Stimulated activated naive CD8-positive, alpha-beta T cell treated with anti-CD3 and anti-CD28 coated beads, Interleukin-15, amount 100 ng/mL, for 72 hours (primary cell): ENCODE results near the gene STEAP1.

Experiments
- ATAC-seq: fragments of 150-1000 bp; cut with Tn5 transposase; 2 replicates; pipeline ENCODE4 v1.10.0; 2021; ENCODE audit warnings: mild to moderate bottlenecking, moderate library complexity
- DNase-seq, 2 donors: peaks; one replicate each; pipeline ENCODE4 v3.0.0; 2021 to 2022
- H3K27ac Mint-ChIP-seq, 2 donors: one replicate each; pipeline ENCODE4 v1.8.0; 2022; ENCODE audit warnings: mild to moderate bottlenecking in 2 of 2, mixed read lengths in 2 of 2, moderate library complexity in 2 of 2
- H3K27me3 Mint-ChIP-seq: one replicate; pipeline ENCODE4 v1.8.0; 2022; ENCODE audit warnings: mixed read lengths
- H3K4me1 Mint-ChIP-seq: one replicate; pipeline ENCODE4 v1.8.0; 2022; ENCODE audit warnings: mild to moderate bottlenecking, mixed read lengths
- H3K4me3 Mint-ChIP-seq, 2 donors: one replicate each; pipeline ENCODE4 v1.8.0; 2022; ENCODE audit warnings: mild to moderate bottlenecking in 2 of 2, mixed read lengths in 2 of 2, moderate library complexity in 1 of 2
- H3K9me3 Mint-ChIP-seq, 2 donors: one replicate each; pipeline ENCODE4 v1.8.0; 2022; ENCODE audit warnings: mixed read lengths in 2 of 2

The STEAP1 gene

GRCh38 chr7:90188281-90188680, 34.0 kb downstream of the STEAP1 start:
- Mint-ChIP-seq H3K4me3 (no peak overlapping the region), H3K27me3 (peaks cover 3% of the 10 kb centered on the region), H3K27ac (peak overlapping the region in 1 of 2 donors; percentile 52), H3K4me1 (no peaks in the 10 kb centered on the region), H3K9me3 (peaks cover 16 to 26% of the 10 kb centered on the region in 2 donors)
- DNase-seq (no peak), ATAC-seq (peak; percentile 59)

- H3K27ac Mint-ChIP-seq, result no peak overlapping the region
- no peaks in the 10 kb centered on the region for H3K4me1 Mint-ChIP-seq
- ATAC-seq, result no peak
- no peak overlapping the region for H3K4me3 Mint-ChIP-seq
- H3K9me3 Mint-ChIP-seq, result peaks cover 16 to 19% of the 10 kb centered on the region in 2 donors
- DNase-seq, result no peak
- no peaks in the 10 kb centered on the region for H3K27me3 Mint-ChIP-seq
Observed at GRCh38 chr7:90190995-90191394, 36.7 kb downstream of the STEAP1 start.

GRCh38 chr7:90191648-90192047, 37.4 kb downstream of the STEAP1 start:
- ATAC-seq (no peak), DNase-seq (no peak)
- Mint-ChIP-seq H3K27ac (no peak overlapping the region), H3K27me3 (no peaks in the 10 kb centered on the region), H3K4me1 (no peaks in the 10 kb centered on the region), H3K4me3 (no peak overlapping the region), H3K9me3 (peaks cover 16 to 19% of the 10 kb centered on the region in 2 donors)

GRCh38 chr7:90192876-90193750, 38.8 kb downstream of the STEAP1 start:
- Mint-ChIP-seq H3K4me3 (no peak overlapping the region), H3K27ac (no peak overlapping the region), H3K4me1 (no peaks in the 10 kb centered on the region), H3K27me3 (no peaks in the 10 kb centered on the region), H3K9me3 (peaks cover 16 to 19% of the 10 kb centered on the region in 2 donors)
- DNase-seq (no peak), ATAC-seq (no peak)

GRCh38 chr7:90194911-90195809, 40.9 kb downstream of the STEAP1 start:
- H3K9me3 Mint-ChIP-seq, result peaks cover 9 to 16% of the 10 kb centered on the region in 2 donors
- DNase-seq (no peak), ATAC-seq (no peak)
- no peaks in the 10 kb centered on the region for H3K27me3 Mint-ChIP-seq
- H3K27ac Mint-ChIP-seq, result no peak overlapping the region
- no peaks in the 10 kb centered on the region for H3K4me1 Mint-ChIP-seq
- H3K4me3 Mint-ChIP-seq, result no peak overlapping the region

GRCh38 chr7:90201500-90202195, 47.4 kb downstream of the STEAP1 start:
- DNase-seq (no peak), ATAC-seq (no peak)
- H3K4me1 Mint-ChIP-seq, result no peaks in the 10 kb centered on the region
- no peak overlapping the region for H3K4me3 Mint-ChIP-seq
- no peak overlapping the region for H3K27ac Mint-ChIP-seq
- H3K9me3 Mint-ChIP-seq, result no peaks in the 10 kb centered on the region
- no peaks in the 10 kb centered on the region for H3K27me3 Mint-ChIP-seq

GRCh38 chr7:90207956-90208355, 53.7 kb downstream of the STEAP1 start:
- peaks cover 10% of the 10 kb centered on the region for H3K4me1 Mint-ChIP-seq
- H3K4me3 Mint-ChIP-seq, result no peak overlapping the region

GRCh38 chr7:90209776-90210175, 55.5 kb downstream of the STEAP1 start:
- Mint-ChIP-seq H3K4me1 (peaks cover 10% of the 10 kb centered on the region), H3K27me3 (peaks cover 8% of the 10 kb centered on the region), H3K27ac (no peak overlapping the region), H3K9me3 (no peaks in the 10 kb centered on the region), H3K4me3 (no peak overlapping the region)
- DNase-seq (no peak), ATAC-seq (no peak)

More at GRCh38 chr7:90207956-90208355, 53.7 kb downstream of the STEAP1 start:
- H3K27ac Mint-ChIP-seq, result peak overlapping the region in 1 of 2 donors; percentile 20
- no peaks in the 10 kb centered on the region for H3K9me3 Mint-ChIP-seq
- DNase-seq (no peak), ATAC-seq (no peak)
- H3K27me3 Mint-ChIP-seq, result peaks cover 8% of the 10 kb centered on the region

- H3K27me3 Mint-ChIP-seq, result peaks cover 8% of the 10 kb centered on the region
- H3K27ac Mint-ChIP-seq, result no peak overlapping the region
- no peaks in the 10 kb centered on the region for H3K9me3 Mint-ChIP-seq
- ATAC-seq, result no peak
- peak overlapping the region in 1 of 2 donors; percentile 84 for H3K4me3 Mint-ChIP-seq
- peaks cover 10% of the 10 kb centered on the region for H3K4me1 Mint-ChIP-seq
- no peak for DNase-seq
Observed at GRCh38 chr7:90210475-90210874, 56.2 kb downstream of the STEAP1 start.

GRCh38 chr7:90210981-90211380, 56.7 kb downstream of the STEAP1 start:
- H3K4me3 Mint-ChIP-seq, result peak overlapping the region; percentile 73 to 84
- H3K27me3 Mint-ChIP-seq, result peaks cover 8% of the 10 kb centered on the region
- ATAC-seq, result peak; percentile 25
- no peak for DNase-seq
- peak overlapping the region in 1 of 2 donors; percentile 93 for H3K27ac Mint-ChIP-seq
- peaks cover 10% of the 10 kb centered on the region for H3K4me1 Mint-ChIP-seq
- H3K9me3 Mint-ChIP-seq, result no peaks in the 10 kb centered on the region

GRCh38 chr7:90211391-90212148, 57.3 kb downstream of the STEAP1 start, which contains the start of gene STEAP2:
Gene STEAP2 (plus strand): TSS chr7:90211740. CDS start chr7:90225083, 13,343 bp downstream.
- H3K27ac Mint-ChIP-seq, result peak within 1 kb of the TSS in 1 of 2 donors; percentile 93
- peaks cover 8% of the 10 kb centered on the region for H3K27me3 Mint-ChIP-seq
- DNase-seq, result peak; percentile 47 to 58
- H3K4me1 Mint-ChIP-seq, result peaks cover 10% of the 10 kb centered on the region
- peak; percentile 92 for ATAC-seq
- H3K9me3 Mint-ChIP-seq, result no peaks in the 10 kb centered on the region
- H3K4me3 Mint-ChIP-seq, result peak within 1 kb of the TSS; percentile 73 to 84

GRCh38 chr7:90212149-90212495, 57.9 kb downstream of the STEAP1 start:
- H3K4me3 Mint-ChIP-seq, result peak overlapping the region; percentile 73 to 84
- ATAC-seq, result no peak
- peaks cover 8% of the 10 kb centered on the region for H3K27me3 Mint-ChIP-seq
- H3K4me1 Mint-ChIP-seq, result peaks cover 10% of the 10 kb centered on the region
- no peaks in the 10 kb centered on the region for H3K9me3 Mint-ChIP-seq
- no peak overlapping the region for H3K27ac Mint-ChIP-seq
- DNase-seq, result no peak

GRCh38 chr7:90213521-90213920, 59.3 kb downstream of the STEAP1 start:
- no peaks in the 10 kb centered on the region for H3K9me3 Mint-ChIP-seq
- H3K27ac Mint-ChIP-seq, result no peak overlapping the region
- no peak for DNase-seq
- no peak for ATAC-seq
- H3K4me1 Mint-ChIP-seq, result peaks cover 10% of the 10 kb centered on the region
- no peak overlapping the region for H3K4me3 Mint-ChIP-seq
- H3K27me3 Mint-ChIP-seq, result no peaks in the 10 kb centered on the region
